ENCODE data around the gene KIF5B.

Gene KIF5B

GRCh38 chr10:31962826-31963588, 93.2 kb downstream of the KIF5B start:
- H3K27ac ChIP-seq (ENCODE audit: low read depth, low read length, poor library complexity, severe bottlenecking), result no peak overlapping the region
- TF ChIP-seq, protein P1, sequence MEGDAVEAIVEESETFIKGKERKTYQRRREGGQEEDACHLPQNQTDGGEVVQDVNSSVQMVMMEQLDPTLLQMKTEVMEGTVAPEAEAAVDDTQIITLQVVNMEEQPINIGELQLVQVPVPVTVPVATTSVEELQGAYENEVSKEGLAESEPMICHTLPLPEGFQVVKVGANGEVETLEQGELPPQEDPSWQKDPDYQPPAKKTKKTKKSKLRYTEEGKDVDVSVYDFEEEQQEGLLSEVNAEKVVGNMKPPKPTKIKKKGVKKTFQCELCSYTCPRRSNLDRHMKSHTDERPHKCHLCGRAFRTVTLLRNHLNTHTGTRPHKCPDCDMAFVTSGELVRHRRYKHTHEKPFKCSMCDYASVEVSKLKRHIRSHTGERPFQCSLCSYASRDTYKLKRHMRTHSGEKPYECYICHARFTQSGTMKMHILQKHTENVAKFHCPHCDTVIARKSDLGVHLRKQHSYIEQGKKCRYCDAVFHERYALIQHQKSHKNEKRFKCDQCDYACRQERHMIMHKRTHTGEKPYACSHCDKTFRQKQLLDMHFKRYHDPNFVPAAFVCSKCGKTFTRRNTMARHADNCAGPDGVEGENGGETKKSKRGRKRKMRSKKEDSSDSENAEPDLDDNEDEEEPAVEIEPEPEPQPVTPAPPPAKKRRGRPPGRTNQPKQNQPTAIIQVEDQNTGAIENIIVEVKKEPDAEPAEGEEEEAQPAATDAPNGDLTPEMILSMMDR (IDR thresholded peaks at IDR 0.05; ENCODE audit: low read length), result no peak
- no peak for TF ChIP-seq EZH2 (IDR thresholded peaks at IDR 0.05; ENCODE audit: borderline replicate concordance, low read length)
- no peaks in the 10 kb centered on the region for H3F3A ChIP-seq (ENCODE audit: insufficient read depth, low read length)
- H3K9me3 ChIP-seq (ENCODE audit: low read length), result no peaks in the 10 kb centered on the region
- no peaks in the 10 kb centered on the region for H3K9me2 ChIP-seq (ENCODE audit: low read depth, low read length)
- H3K79me2 ChIP-seq (ENCODE audit: insufficient read depth, low read length), result no peaks in the 10 kb centered on the region
- no peak overlapping the region for H3K4me3 ChIP-seq (ENCODE audit: low read depth, low read length, poor library complexity, severe bottlenecking)
- H3K4me2 ChIP-seq (ENCODE audit: low read length), result no peak overlapping the region
- H3K4me1 ChIP-seq (ENCODE audit: insufficient read depth, low read length, severe bottlenecking), result peaks cover 9% of the 10 kb centered on the region
- H4K20me1 ChIP-seq (ENCODE audit: insufficient read depth, low read length), result no peaks in the 10 kb centered on the region
- H3K9ac ChIP-seq (ENCODE audit: low read length), result no peak overlapping the region
- no peaks in the 10 kb centered on the region for H3K27me3 ChIP-seq (ENCODE audit: insufficient read depth, low read length)
- H2AFZ ChIP-seq (ENCODE audit: low read length), result no peak overlapping the region
- no peaks in the 10 kb centered on the region for H3K36me3 ChIP-seq (ENCODE audit: insufficient read depth, low read length)

- Histone ChIP-seq H3K36me3 (ENCODE audit: insufficient read depth, low read length) (no peaks in the 10 kb centered on the region), H3K4me1 (ENCODE audit: insufficient read depth, low read length, severe bottlenecking) (peaks cover 9% of the 10 kb centered on the region), H3K9ac (ENCODE audit: low read length) (no peak overlapping the region), H3F3A (ENCODE audit: insufficient read depth, low read length) (no peaks in the 10 kb centered on the region), H3K4me2 (ENCODE audit: low read length) (no peak overlapping the region), H3K27me3 (ENCODE audit: insufficient read depth, low read length) (no peaks in the 10 kb centered on the region), H4K20me1 (ENCODE audit: insufficient read depth, low read length) (no peaks in the 10 kb centered on the region), H3K27ac (ENCODE audit: low read depth, low read length, poor library complexity, severe bottlenecking) (peak overlapping the region; percentile 32), H3K9me3 (ENCODE audit: low read length) (no peaks in the 10 kb centered on the region), H3K79me2 (ENCODE audit: insufficient read depth, low read length) (no peaks in the 10 kb centered on the region), H3K9me2 (ENCODE audit: low read depth, low read length) (no peaks in the 10 kb centered on the region), H2AFZ (ENCODE audit: low read length) (no peak overlapping the region), H3K4me3 (ENCODE audit: low read depth, low read length, poor library complexity, severe bottlenecking) (no peak overlapping the region)
- no peak for TF ChIP-seq EZH2 (IDR thresholded peaks at IDR 0.05; ENCODE audit: borderline replicate concordance, low read length)
- TF ChIP-seq, protein P1 (IDR thresholded peaks at IDR 0.05; ENCODE audit: low read length), result no peak
Measured at GRCh38 chr10:31961277-31962074, 94.7 kb downstream of the KIF5B start.

DNA sequence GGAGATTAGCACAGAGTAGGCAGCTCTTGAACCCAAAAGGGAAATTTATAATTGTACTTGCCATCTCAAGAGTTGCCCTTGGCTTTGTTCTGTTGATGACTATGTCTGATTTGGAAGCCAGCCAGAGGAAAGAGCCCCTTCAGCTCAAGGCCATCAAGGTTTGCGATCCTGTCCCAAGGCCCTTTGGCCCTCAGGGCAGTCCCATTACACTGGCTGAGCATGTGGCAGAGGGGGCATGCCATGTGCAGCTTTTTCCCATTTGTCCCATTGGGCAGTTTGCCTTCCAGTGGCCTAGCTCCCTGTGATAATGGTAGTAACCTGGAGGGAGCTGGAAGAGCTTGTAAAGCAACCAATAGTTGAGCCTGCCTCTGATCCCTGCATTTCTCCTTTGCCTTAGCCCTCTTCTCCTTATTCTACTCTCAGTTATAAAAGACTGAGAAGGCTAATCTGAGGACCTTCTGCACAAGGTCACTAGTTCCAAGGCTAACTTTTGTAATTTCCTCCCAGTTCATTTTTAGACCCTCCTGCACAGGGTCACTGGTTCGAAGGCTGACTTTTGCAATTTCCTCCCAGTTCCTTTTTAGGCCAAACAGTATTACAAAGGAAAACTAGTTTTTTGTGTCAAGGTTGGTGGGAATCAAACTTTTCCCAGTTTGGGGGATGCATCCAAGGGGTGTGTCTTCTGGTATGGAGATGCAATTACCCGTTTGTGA, 96.6 kb downstream of the KIF5B start:
- no peak overlapping the region for H2AFZ ChIP-seq (ENCODE audit: low read length)
- TF ChIP-seq, protein P1 (IDR thresholded peaks at IDR 0.05; ENCODE audit: low read length), result no peak
- TF ChIP-seq EZH2 (IDR thresholded peaks at IDR 0.05; ENCODE audit: borderline replicate concordance, low read length), result no peak
- H3K79me2 ChIP-seq (ENCODE audit: insufficient read depth, low read length), result no peaks in the 10 kb centered on the region
- H3K4me3 ChIP-seq (ENCODE audit: low read depth, low read length, poor library complexity, severe bottlenecking), result no peak overlapping the region
- H3K9ac ChIP-seq (ENCODE audit: low read length), result no peak overlapping the region
- H3K9me2 ChIP-seq (ENCODE audit: low read depth, low read length), result no peaks in the 10 kb centered on the region
- H3K27ac ChIP-seq (ENCODE audit: low read depth, low read length, poor library complexity, severe bottlenecking), result no peak overlapping the region
- H3K9me3 ChIP-seq (ENCODE audit: low read length), result 0 out of 2 replicates have a peak, but pooled peaks cover 2% of the 10 kb centered on the region
- no peaks in the 10 kb centered on the region for H3K36me3 ChIP-seq (ENCODE audit: insufficient read depth, low read length)
- no peaks in the 10 kb centered on the region for H3K27me3 ChIP-seq (ENCODE audit: insufficient read depth, low read length)
- H3F3A ChIP-seq (ENCODE audit: insufficient read depth, low read length), result no peaks in the 10 kb centered on the region
- H4K20me1 ChIP-seq (ENCODE audit: insufficient read depth, low read length), result no peaks in the 10 kb centered on the region
- peaks cover 9% of the 10 kb centered on the region for H3K4me1 ChIP-seq (ENCODE audit: insufficient read depth, low read length, severe bottlenecking)
- H3K4me2 ChIP-seq (ENCODE audit: low read length), result no peak overlapping the region

Measured in OCI-LY1 (cell line).